ENCODE results near the gene PROX2.

The PROX2 gene

GRCh38 chr14:74843653-74844052, 32.3 kb downstream of the PROX2 start:
- DNase-seq = no peak

- DNase-seq = no peak
Observed at GRCh38 chr14:74841230-74842207, 34.4 kb downstream of the PROX2 start.

- DNase-seq = no peak
Observed at GRCh38 chr14:74840603-74841030, 35.3 kb downstream of the PROX2 start.

GRCh38 chr14:74838166-74838565, 37.8 kb downstream of the PROX2 start:
- no peak for DNase-seq

GRCh38 chr14:74836251-74836960, 39.5 kb downstream of the PROX2 start:
- DNase-seq = no peak

GRCh38 chr14:74835645-74836250, 40.2 kb downstream of the PROX2 start:
- no peak for DNase-seq

- no peak for DNase-seq
Observed at GRCh38 chr14:74834692-74835392, 41.1 kb downstream of the PROX2 start.

- no peak for DNase-seq
Observed at GRCh38 chr14:74832849-74833248, 43.1 kb downstream of the PROX2 start.

- no peak for DNase-seq
Observed at GRCh38 chr14:74829251-74829650, 46.7 kb downstream of the PROX2 start.

- DNase-seq = no peak
Observed at GRCh38 chr14:74826574-74826973, 49.4 kb downstream of the PROX2 start.
